Activated CD4-positive, alpha-beta T cell treated with anti-CD3 and anti-CD28 coated beads, Interleukin-10, Interleukin-2, amounts not matched to agents 100 ng/mL and 50 ng/mL, durations not matched to agents 16 hours and 8 hours (primary cell): ENCODE measurements around the gene SPECC1L.

Experiments
- DNase-seq: peaks from one replicate; pipeline ENCODE4 v3.0.0-alpha.2; 2020

Gene SPECC1L

GRCh38 chr22:24400726-24401596, 130.3 kb downstream of the SPECC1L start:
- DNase-seq, result no peak

- no peak for DNase-seq
Measured at GRCh38 chr22:24401931-24402367, 131.3 kb downstream of the SPECC1L start.

- DNase-seq, result peak; percentile 40
Measured at GRCh38 chr22:24402460-24403192, 132.0 kb downstream of the SPECC1L start.

- no peak for DNase-seq
Measured at GRCh38 chr22:24403346-24403745, 132.7 kb downstream of the SPECC1L start.

GRCh38 chr22:24404561-24405275, 134.1 kb downstream of the SPECC1L start:
- no peak for DNase-seq

- DNase-seq, result no peak
Measured at GRCh38 chr22:24405631-24406321, 135.1 kb downstream of the SPECC1L start.

GRCh38 chr22:24406322-24407277, 136.0 kb downstream of the SPECC1L start:
- no peak for DNase-seq

GRCh38 chr22:24407278-24407665, 136.6 kb downstream of the SPECC1L start:
- DNase-seq, result no peak

- no peak for DNase-seq
Measured at GRCh38 chr22:24407884-24408283, 137.3 kb downstream of the SPECC1L start.

- DNase-seq, result no peak
Measured at GRCh38 chr22:24408630-24409029, 138.0 kb downstream of the SPECC1L start.

- no peak for DNase-seq
Measured at GRCh38 chr22:24409707-24410106, 139.1 kb downstream of the SPECC1L start.

GRCh38 chr22:24410110-24410856, 139.7 kb downstream of the SPECC1L start:
- DNase-seq, result peak; percentile 66

GRCh38 chr22:24411256-24412004, 140.8 kb downstream of the SPECC1L start:
- no peak for DNase-seq

- no peak for DNase-seq
Measured at GRCh38 chr22:24412274-24412673, 141.6 kb downstream of the SPECC1L start.

- DNase-seq, result no peak
Measured at GRCh38 chr22:24413271-24413670, 142.6 kb downstream of the SPECC1L start.

GRCh38 chr22:24413736-24414385, 143.2 kb downstream of the SPECC1L start:
- DNase-seq, result no peak

- DNase-seq, result no peak
Measured at GRCh38 chr22:24414523-24414922, 143.9 kb downstream of the SPECC1L start.

GRCh38 chr22:24414984-24415945, 144.6 kb downstream of the SPECC1L start:
- DNase-seq, result no peak
